Ovary (tissue), 9 donors: Measurements from ENCODE around the gene PTGIS. TPM values are rescaled to one million over a fixed set of nuclear protein-coding genes. Genes with fewer than 3 reads are reported as not detected.
"Not testable (repeated sequence)": the region's sequence is repeated elsewhere in the genome, so short reads cannot be mapped to it uniquely, and the experiment has no call there.

Experiments
- DNase-seq, 5 donors: peaks; one replicate each; pipeline ENCODE4 v3.0.0-alpha.2; 2019 to 2020
- H3K27ac ChIP-seq, 2 donors: fragments of 200-600 bp; one replicate each; pipeline versions ENCODE4 v1.5.1 to v1.8.0; 2019 to 2022
- H3K27me3 ChIP-seq: fragments of 200-600 bp; one replicate; pipeline ENCODE4 v1.8.0; 2022
- H3K36me3 ChIP-seq: fragments of 200-600 bp; sonication (generic); one replicate; pipeline ENCODE4 v1.5.1; 2019
- H3K4me1 ChIP-seq: one replicate; pipeline ENCODE4 v1.8.1; 2013; ENCODE audit warnings: mild to moderate bottlenecking, moderate library complexity; ENCODE audit not compliant: insufficient read depth
- H3K4me3 ChIP-seq: fragments of 200-600 bp; sonication (generic); one replicate; pipeline ENCODE4 v1.5.1; 2017
- H3K9me3 ChIP-seq, 2 donors: fragments of 200-600 bp in 1 of 2; sonication (generic) in 1 of 2; one replicate each; pipeline versions ENCODE4 v1.5.1 to v1.8.1; 2013 to 2019; ENCODE audit warnings: mild to moderate bottlenecking in 1 of 2, moderate library complexity in 1 of 2
- CTCF ChIP-seq, 3 donors: fragments of 450-650 bp in 2 of 3; fragments of 200-600 bp in 1 of 3; IDR thresholded peaks; one replicate each; pipeline versions ENCODE4 v1.5.1 to v1.8.0; 2016 to 2022; ENCODE audit warnings: antibody characterized with exemption in 3 of 3, mild to moderate bottlenecking in 1 of 3
- EP300 ChIP-seq: sonication (generic); formaldehyde crosslinking; IDR thresholded peaks from one replicate; pipeline ENCODE4 v1.6.1; 2017; ENCODE audit warnings: antibody characterized with exemption
- POLR2A ChIP-seq: fragments of 450-650 bp; IDR thresholded peaks from one replicate; pipeline ENCODE4 v1.6.1; 2017; ENCODE audit warnings: antibody characterized with exemption, mild to moderate bottlenecking, moderate library complexity
- WGBS, 3 donors: extraction: QIAGEN DNeasy Blood & Tissue Kit in 1 of 3; methylation state at CpG; one replicate each; pipeline versions ENCODE4 v1.1.5 to v1.1.7; 2013 to 2017; 5-methylcytosine and 5-hydroxymethylcytosine counted together
- intact Hi-C, 4 donors: fragments of 100-400 bp; cut with DNase I; formaldehyde crosslinking; loops; one replicate each; pipeline versions ENCODE4 v1.11.0 to v1.15.1; 2022 to 2023
- polyA plus RNA-seq, 2 donors: library from polyadenylated mRNA; stranded (reverse); fragments of 200-250 nt in 1 of 2; fragments of 350-450 nt in 1 of 2; fragmentation: Illumina TruSeq in 1 of 2; extraction: RNeasy Lipid Tissue Mini Kit (QIAGEN cat#74804) in 1 of 2; gene quantifications; one replicate each; pipeline ENCODE4 v1.2.3, GENCODE V29; 2013 to 2014
- total RNA-seq, 7 donors: library from RNA; depleted of rRNA in 2 of 7; stranded (reverse); fragments of >200 nt in 2 of 7; fragmentation: NEBNext Ultra II Directional in 3 of 7; extraction: Animal tissue kit (Norgen Biotek cat#: 25700) in 3 of 7; gene quantifications; one replicate each; pipeline versions ENCODE4 v1.1.0 to v1.2.4, GENCODE V29; 2016 to 2023
- donor health status: DM: no; HTN: no; CAD: no; lungs with moderate emphysema.
- donor health status: DM: no; HTN: no; CAD: no.
- donor health status: Bipolar disorder and iron deficiency.
- donor health status: DM: yes; HTN: yes; CAD: no.
- donor health status: DM: no; HTN: no; CAD: no.
- donor health status: DM: yes; HTN: yes; CAD: no.

PTGIS gene
- total and polyA plus RNA-seq, 9 donors: 38.3 to 221 (median 130) TPM

DNA sequence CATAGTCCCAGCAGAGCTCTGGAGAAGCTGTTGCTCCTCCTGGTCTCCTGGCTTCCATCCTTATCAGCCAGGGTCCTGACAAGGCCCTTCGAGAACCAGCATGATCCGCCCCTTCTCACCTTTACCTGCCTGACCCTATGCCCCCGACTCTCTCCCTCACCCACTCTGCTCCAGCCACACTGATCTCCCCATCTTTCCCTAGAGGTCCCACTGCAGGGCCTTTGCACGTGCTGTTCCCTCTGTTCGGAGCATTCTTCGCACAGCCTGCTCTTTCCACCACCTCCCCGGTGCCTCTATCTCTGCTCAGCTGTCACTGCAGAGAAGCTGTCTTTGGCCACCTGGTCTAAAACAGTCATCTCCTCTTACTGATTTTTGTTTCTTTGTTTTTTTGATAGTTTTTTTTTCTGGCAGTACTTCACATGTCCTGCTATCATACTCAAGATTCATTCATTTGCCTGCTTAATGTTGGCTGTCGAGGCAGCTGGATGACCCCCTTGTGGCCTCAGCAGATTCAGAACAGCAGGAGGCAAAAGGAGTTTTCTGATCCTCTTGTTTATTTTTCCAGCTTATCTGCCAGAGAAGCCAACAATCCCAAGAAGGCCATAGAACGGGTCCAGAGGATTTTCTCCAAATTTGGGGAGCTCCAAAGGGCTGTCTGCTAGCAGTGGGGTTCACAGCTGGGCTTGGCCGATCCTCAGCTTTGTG, 1.6 kb upstream of the PTGIS start:
- Histone ChIP-seq H3K27ac (peak overlapping the region; percentile 73 to 94), H3K27me3 (no peaks in the 10 kb centered on the region), H3K4me1 (peaks cover 16% of the 10 kb centered on the region), H3K9me3 (no peaks in the 10 kb centered on the region), H3K4me3 (no peak overlapping the region), H3K36me3 (no peaks in the 10 kb centered on the region)
- 31 to 36% (median 32%) methylated on average over 10 of the region's 10 CpGs for WGBS, 3 donors
- no peak for TF ChIP-seq EP300
- TF ChIP-seq CTCF (IDR thresholded peaks at IDR 0.05): no peak
- TF ChIP-seq POLR2A: no peak
- peak in 4 of 5 donors; percentile 46 to 69 (median 58) for DNase-seq
- intact Hi-C loops: no loop called here

DNA sequence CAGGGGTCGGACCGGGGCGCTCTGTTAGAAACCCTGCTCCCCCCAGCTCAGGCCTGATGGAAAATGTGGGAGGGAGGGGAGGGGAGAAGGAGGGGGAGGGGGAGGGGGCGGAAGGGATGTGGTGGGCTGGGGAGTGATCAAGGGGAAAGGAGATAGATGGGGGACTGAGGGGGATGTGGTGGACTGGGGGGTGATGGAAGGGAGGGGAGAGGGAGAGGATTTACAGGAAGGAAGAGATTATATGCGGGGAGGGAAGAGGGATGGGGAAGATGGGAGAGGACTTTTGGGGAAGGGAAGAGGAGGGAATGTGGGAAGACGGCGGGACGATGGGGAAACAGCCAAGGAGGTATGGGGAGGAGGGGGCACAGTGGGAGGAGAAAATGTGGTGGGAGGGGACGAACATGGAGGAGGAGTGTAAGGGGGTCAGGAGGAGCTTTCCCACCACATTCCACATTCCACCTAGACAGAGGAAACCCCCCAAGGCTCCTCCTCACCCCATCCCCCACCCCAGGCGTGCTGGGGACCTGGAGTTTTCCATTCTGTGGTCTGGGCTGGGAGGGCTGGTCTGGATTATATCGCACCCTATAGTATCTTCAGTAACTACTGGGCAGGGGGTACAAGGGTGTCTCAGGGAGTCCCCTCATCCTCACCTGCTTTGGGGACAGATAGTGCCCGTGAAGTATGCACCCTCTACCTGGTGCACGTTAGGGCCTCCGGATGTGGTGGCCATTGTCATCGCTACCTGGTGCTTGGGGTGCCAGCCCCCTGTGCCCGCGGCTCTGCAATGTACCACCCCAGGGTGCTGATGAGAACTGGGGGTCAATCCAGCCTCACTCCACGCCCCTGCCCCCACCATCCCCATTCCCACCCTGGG, 578 bp upstream of the PTGIS start:
- Histone ChIP-seq H3K36me3 (no peaks in the 10 kb centered on the region), H3K9me3 (no peaks in the 10 kb centered on the region), H3K4me3 (peak overlapping the region; percentile 53), H3K4me1 (peaks cover 14% of the 10 kb centered on the region), H3K27ac (peak overlapping the region; percentile 88 to 94), H3K27me3 (no peaks in the 10 kb centered on the region)
- TF ChIP-seq CTCF (IDR thresholded peaks at IDR 0.05): no peak
- TF ChIP-seq EP300: no peak
- no peak for TF ChIP-seq POLR2A
- WGBS, 3 donors: 20 to 27% (median 22%) methylated on average over 18 of the region's 18 CpGs
- peak; percentile 62 to 67 (median 65) for DNase-seq
- intact Hi-C loops: no loop called here

- Histone ChIP-seq H3K36me3 (no peaks in the 10 kb centered on the region), H3K27ac (peak overlapping the region; percentile 88 to 94), H3K4me3 (peak overlapping the region; percentile 53), H3K4me1 (peaks cover 19% of the 10 kb centered on the region), H3K27me3 (no peaks in the 10 kb centered on the region), H3K9me3 (no peaks in the 10 kb centered on the region)
- intact Hi-C loops: no loop called here
- WGBS, 3 donors: 8 to 17% (median 14%) methylated on average over 11 of the region's 11 CpGs
- DNase-seq: peak in 1 of 5 donors; percentile 16
- TF ChIP-seq EP300: no peak
These were observed 1.3 kb downstream of the PTGIS start for GRCh38 chr20:49566401-49567364.

DNA sequence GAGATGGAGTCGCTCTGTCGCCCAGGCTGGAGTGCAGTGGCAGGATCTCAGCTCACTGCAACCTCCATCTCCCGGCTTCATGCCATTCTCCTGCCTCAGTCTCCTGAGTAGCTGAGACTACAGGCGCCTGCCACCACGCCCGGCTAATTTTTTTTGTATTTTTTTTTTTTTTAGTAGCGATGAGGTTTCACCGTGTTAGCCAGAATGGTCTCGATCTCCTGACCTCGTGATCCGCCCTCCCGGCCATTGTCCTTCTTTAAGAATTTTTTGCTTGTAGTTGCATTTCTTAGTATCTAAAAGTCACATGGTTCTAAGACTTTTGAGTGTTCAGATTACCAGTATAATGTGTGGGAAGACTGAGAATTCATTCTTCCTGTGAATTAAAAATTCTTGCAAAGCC, 2.9 kb downstream of the PTGIS start:
- H3K27ac ChIP-seq: peak overlapping the region; percentile 2 to 88
- H3K36me3 ChIP-seq, intact Hi-C loops, H3K27me3 ChIP-seq, H3K9me3 ChIP-seq: not testable (repeated sequence)
- H3K4me3 ChIP-seq: peak overlapping the region; percentile 53
- peak in 2 of 5 donors; percentile 19 to 28 for DNase-seq
- 33 to 45% (median 38%) methylated on average over 12 of the region's 12 CpGs for WGBS, 3 donors
- peaks cover 16% of the 10 kb centered on the region for H3K4me1 ChIP-seq
